HT1080 (cell line): ENCODE results near the gene CA4. TPM values are rescaled to one million over a fixed set of nuclear protein-coding genes. Genes with fewer than 3 reads are reported as not detected.
"Not testable (repeated sequence)": the region's sequence is repeated elsewhere in the genome, so short reads cannot be mapped to it uniquely, and the experiment has no call there.

Experiments
- DNase-seq: peaks from one replicate; pipeline ENCODE4 v3.0.0-alpha.2; 2015; ENCODE audit warnings: low read depth
- total RNA-seq: library from RNA; depleted of rRNA; stranded (reverse); fragments of >200 nt; shearing (Covaris generic); gene quantifications from 2 replicates; pipeline ENCODE4 v1.2.3, GENCODE V29; 2014; rRNA removed

Gene CA4
- total RNA-seq, 1 experiment from 2014 or later = not detected

- no peak for DNase-seq
Observed at GRCh38 chr17:60171753-60172079, 21.9 kb downstream of the CA4 start.

DNA sequence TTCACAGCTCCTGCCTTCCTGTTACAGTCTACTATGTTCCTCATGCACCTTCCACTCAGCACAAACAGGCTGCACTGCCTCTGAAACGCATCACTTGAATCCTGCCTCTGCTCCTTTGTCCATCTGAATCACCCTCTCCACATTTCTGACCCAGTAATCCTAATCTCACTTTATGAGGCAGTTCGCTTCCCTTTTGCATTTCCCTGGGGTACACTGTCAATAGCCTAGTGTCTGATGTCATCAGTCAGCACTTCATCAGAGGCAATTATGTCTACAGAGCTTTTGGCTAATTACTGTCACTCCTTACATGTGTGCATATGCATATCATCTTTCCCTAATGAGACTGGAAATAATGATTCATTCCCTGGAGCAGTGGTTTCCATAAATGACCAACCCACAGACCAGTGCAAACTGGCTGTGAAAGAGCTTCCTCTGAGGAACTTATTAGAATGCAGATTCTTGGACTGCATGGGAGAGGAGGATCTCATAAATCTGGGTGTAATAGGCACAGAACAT lies 23.6 kb downstream of the CA4 start:
- no peak for DNase-seq

DNA sequence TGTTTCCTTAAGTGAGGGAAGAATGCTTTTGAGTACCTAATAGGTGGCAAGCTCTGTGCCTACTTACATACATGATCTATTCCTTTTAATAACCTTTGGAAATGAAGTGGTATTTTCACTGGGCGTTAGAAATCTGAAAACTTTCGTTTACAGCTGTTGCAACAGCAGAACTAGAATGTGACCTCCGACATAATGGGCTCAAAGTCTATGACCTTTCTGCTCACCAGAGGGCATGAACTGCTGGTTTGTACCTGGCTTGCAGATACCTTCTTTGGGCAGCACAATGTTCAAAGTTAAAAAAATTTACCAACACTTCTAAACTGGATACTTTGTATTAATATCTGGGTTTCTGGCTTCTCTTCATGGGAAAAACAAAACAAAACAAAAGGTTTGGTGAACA lies 24.3 kb downstream of the CA4 start:
- no peak for DNase-seq

GRCh38 chr17:60174767-60175166 lies 25.0 kb downstream of the CA4 start:
- not testable (repeated sequence) for DNase-seq

- DNase-seq = not testable (repeated sequence)
Observed at GRCh38 chr17:60176763-60177162, 27.0 kb downstream of the CA4 start.

- not testable (repeated sequence) for DNase-seq
Observed at GRCh38 chr17:60178180-60178579, 28.4 kb downstream of the CA4 start.

GRCh38 chr17:60180380-60180779 lies 30.6 kb downstream of the CA4 start:
- DNase-seq = not testable (repeated sequence)

GRCh38 chr17:60186372-60186771 lies 36.6 kb downstream of the CA4 start:
- not testable (repeated sequence) for DNase-seq

DNA sequence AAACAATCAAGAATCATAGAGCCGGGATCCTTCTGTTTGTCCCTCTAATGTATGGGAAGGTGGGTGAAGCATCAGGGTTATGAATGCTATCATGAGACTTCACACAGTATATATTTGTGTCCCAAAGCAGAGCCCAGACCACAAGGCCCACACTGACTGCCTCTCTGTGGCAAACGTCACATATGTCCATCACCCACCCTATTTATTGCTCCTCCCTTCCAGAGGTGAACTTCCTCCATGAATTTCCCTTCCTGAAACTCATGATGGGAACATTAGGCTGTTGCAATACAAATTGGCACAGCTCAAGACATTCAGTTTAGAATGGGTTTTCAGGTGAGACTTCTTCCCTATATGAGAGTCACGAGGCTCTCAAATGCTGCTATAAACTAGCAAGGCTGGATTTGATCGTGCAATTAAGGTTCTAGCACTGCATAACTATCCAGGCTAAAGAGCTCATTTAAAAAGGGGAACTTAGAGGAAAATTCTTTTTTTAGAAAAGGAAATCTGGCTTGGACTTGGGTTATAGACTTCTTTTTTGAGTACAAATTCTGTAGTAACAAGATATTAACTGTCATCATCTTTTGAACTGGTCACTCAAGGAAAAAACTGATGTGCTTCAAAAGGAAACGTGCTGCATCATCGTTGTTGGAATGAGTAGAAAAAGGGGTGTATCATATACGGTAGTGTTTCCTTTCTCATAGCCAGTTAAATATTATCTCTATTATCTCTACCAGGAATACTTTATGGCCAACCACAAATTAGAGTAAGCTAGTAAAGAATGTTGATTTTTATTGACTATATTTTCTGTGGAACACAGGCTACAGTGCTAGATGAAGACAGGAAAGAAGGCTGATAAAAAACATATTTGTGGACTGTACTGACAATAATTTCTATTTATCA lies 37.3 kb downstream of the CA4 start:
- DNase-seq = not testable (repeated sequence)

GRCh38 chr17:60188759-60189158 lies 39.0 kb downstream of the CA4 start:
- DNase-seq = no peak

- not testable (repeated sequence) for DNase-seq
Observed at GRCh38 chr17:60190032-60190431, 40.3 kb downstream of the CA4 start.

DNA sequence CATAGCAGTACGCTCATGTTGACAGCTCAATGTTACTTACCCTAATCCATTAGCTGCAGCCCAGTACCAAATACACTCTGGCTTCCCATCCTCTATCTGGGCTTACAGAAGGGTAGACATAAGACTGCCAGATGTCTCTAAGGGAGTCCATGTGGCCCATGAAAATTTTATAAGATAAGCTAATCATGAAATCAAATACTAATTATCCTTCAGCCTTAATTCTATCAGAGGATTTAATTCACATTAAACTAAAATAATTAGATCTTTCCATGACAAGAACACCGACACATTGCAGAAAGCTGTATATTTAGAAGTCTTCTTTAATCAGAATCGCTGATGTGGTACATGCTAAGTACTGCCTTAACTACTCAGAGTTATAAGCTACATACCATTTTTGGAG lies 43.3 kb downstream of the CA4 start:
- not testable (repeated sequence) for DNase-seq

- DNase-seq = no peak
Observed at GRCh38 chr17:60193482-60193881, 43.7 kb downstream of the CA4 start.

- DNase-seq = not testable (repeated sequence)
Observed at GRCh38 chr17:60194141-60194540, 44.4 kb downstream of the CA4 start.

DNA sequence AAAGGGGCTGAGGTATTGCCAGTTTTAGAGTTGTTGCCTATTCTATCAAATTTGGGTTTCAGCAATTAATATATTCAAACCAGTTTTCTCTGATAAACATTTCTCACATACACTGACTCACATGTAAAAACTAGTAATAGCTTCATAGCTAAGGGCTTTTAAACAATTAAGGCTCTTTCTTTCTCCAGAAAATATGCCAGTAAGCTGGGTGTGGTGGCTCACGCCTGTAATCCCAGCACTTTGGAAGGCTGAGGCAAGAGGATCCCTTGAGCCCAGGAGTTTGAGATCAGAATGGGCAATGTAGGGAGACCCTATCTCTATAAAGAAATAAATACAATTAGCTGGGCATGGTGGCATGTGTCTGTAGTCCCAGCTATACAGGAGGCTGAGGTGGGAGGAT lies 48.9 kb downstream of the CA4 start:
- not testable (repeated sequence) for DNase-seq

DNA sequence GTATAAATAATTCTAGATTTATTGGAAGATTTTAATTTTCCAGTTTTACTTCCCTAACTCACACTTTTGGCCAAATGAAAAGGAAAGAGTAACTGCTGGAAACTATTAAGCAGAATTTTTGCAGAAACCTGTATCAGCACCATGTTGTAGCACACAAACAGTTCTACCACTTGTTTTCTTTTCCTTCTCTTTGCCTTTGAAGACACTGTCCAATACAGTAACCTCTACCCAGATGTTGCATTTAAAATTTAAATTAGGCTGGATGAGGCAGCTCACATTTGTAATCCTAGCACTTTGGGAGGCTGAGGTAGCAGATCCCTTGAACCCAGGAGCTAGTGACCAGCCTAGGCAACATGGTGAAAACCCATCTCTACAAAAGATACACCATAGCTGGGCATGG lies 56.0 kb downstream of the CA4 start:
- not testable (repeated sequence) for DNase-seq

GRCh38 chr17:60208302-60208701 lies 58.5 kb downstream of the CA4 start:
- DNase-seq = not testable (repeated sequence)

Other genes with a start within 250 kb of the CA4 start
- 5.1 and 7.7 TPM in 2 replicates for gene RNFT1, start 185.2 kb upstream of the CA4 start, total RNA-seq
- 18.0 and 24.1 TPM in 2 replicates for gene HEATR6, start 71.1 kb upstream of the CA4 start, total RNA-seq
- gene USP32, start 242.2 kb downstream of the CA4 start, total RNA-seq = 31.7 and 34.4 TPM in 2 replicates